OCI-LY1 (cell line): Measurements from ENCODE around the gene MAP3K1.
A peak's percentile ranks its signal among the peaks of the same experiment; 100 is the strongest.

ENCODE experiments used
- H2AFZ ChIP-seq: fragments of 200-600 bp; sonication (generic), shearing (Covaris generic); 2 replicates; pipeline ENCODE4 v1.6.0; 2014; ENCODE audit warnings: antibody characterized with exemption, mild to moderate bottlenecking, low read length
- H3F3A ChIP-seq: fragments of 200-600 bp; sonication (generic), shearing (Covaris generic); 2 replicates; pipeline ENCODE4 v1.6.0; 2014; ENCODE audit warnings: mild to moderate bottlenecking, antibody characterized with exemption, low read length, moderate library complexity; ENCODE audit not compliant: insufficient read depth
- H3K27ac ChIP-seq: fragments of 200-600 bp; sonication (generic); 2 replicates; pipeline ENCODE4 v1.5.1; 2014; ENCODE audit warnings: low read length, mixed run types, mild to moderate bottlenecking, low read depth; ENCODE audit not compliant: poor library complexity, severe bottlenecking
- H3K27me3 ChIP-seq: fragments of 200-600 bp; sonication (generic); 2 replicates; pipeline ENCODE4 v1.6.0; 2014; ENCODE audit warnings: antibody characterized with exemption, mild to moderate bottlenecking, low read length, moderate library complexity; ENCODE audit not compliant: insufficient read depth
- H3K36me3 ChIP-seq: fragments of 200-600 bp; sonication (generic); 2 replicates; pipeline ENCODE4 v1.6.1; 2014; ENCODE audit warnings: mild to moderate bottlenecking, antibody characterized with exemption, low read length, moderate library complexity, mixed read lengths; ENCODE audit not compliant: insufficient read depth
- H3K4me1 ChIP-seq: fragments of 200-600 bp; sonication (generic); 2 replicates; pipeline ENCODE4 v1.5.1; 2014; ENCODE audit warnings: mild to moderate bottlenecking, low read length, moderate library complexity; ENCODE audit not compliant: insufficient read depth, severe bottlenecking
- H3K4me2 ChIP-seq: fragments of 200-600 bp; sonication (generic), shearing (Covaris generic); 2 replicates; pipeline ENCODE4 v1.6.1; 2014; ENCODE audit warnings: low read length
- H3K4me3 ChIP-seq: fragments of 200-600 bp; sonication (generic); 2 replicates; pipeline ENCODE4 v1.5.1; 2014; ENCODE audit warnings: low read length, low read depth, mild to moderate bottlenecking, mixed read lengths; ENCODE audit not compliant: poor library complexity, severe bottlenecking
- H3K79me2 ChIP-seq: fragments of 200-600 bp; shearing (Covaris generic); 2 replicates; pipeline ENCODE4 v1.6.1; 2016; ENCODE audit warnings: mixed run types, low read length, mixed read lengths; ENCODE audit not compliant: insufficient read depth
- H3K9ac ChIP-seq: fragments of 200-600 bp; sonication (generic), shearing (Covaris generic); 2 replicates; pipeline ENCODE4 v1.6.1; 2014; ENCODE audit warnings: mild to moderate bottlenecking, low read length, mixed read lengths
- H3K9me2 ChIP-seq: fragments of 200-600 bp; sonication (generic), shearing (Covaris generic); 2 replicates; pipeline ENCODE4 v1.6.1; 2014; ENCODE audit warnings: low read depth, mild to moderate bottlenecking, low read length, mixed read lengths
- H3K9me3 ChIP-seq: fragments of 200-600 bp; shearing (Covaris generic); 2 replicates; pipeline ENCODE4 v1.6.1; 2014; ENCODE audit warnings: low read length, mixed read lengths
- H4K20me1 ChIP-seq: fragments of 200-600 bp; sonication (generic), shearing (Covaris generic); 2 replicates; pipeline ENCODE4 v1.6.0; 2016; ENCODE audit warnings: mild to moderate bottlenecking, low read length; ENCODE audit not compliant: insufficient read depth
- EZH2 ChIP-seq: fragments of 200-600 bp; sonication (generic), shearing (Covaris generic); IDR thresholded peaks from 2 replicates; pipeline ENCODE4 v1.8.0; 2017; ENCODE audit warnings: borderline replicate concordance, mixed run types, mild to moderate bottlenecking, antibody characterized with exemption, low read length, moderate library complexity, mixed read lengths
- TF ChIP-seq, protein P1 (sequence below): fragments of 200-600 bp; sonication (generic), shearing (Covaris generic); IDR thresholded peaks from 2 replicates; pipeline ENCODE4 v1.5.1; 2017; ENCODE audit warnings: mild to moderate bottlenecking, antibody characterized with exemption, low read length, moderate library complexity, mixed read lengths

MAP3K1 gene

GRCh38 chr5:56808211-56808610 is 7.1 kb upstream of the MAP3K1 start:
- Histone ChIP-seq H3K36me3 (no peaks in the 10 kb centered on the region), H3K9me3 (no peaks in the 10 kb centered on the region), H3K9me2 (no peaks in the 10 kb centered on the region), H4K20me1 (no peaks in the 10 kb centered on the region), H3K79me2 (no peaks in the 10 kb centered on the region), H3K4me1 (peaks cover 20% of the 10 kb centered on the region), H2AFZ (no peak overlapping the region), H3K27me3 (no peaks in the 10 kb centered on the region), H3F3A (no peaks in the 10 kb centered on the region), H3K4me2 (no peak overlapping the region), H3K27ac (no peak overlapping the region), H3K9ac (no peak overlapping the region), H3K4me3 (no peak overlapping the region)
- TF ChIP-seq, protein P1, sequence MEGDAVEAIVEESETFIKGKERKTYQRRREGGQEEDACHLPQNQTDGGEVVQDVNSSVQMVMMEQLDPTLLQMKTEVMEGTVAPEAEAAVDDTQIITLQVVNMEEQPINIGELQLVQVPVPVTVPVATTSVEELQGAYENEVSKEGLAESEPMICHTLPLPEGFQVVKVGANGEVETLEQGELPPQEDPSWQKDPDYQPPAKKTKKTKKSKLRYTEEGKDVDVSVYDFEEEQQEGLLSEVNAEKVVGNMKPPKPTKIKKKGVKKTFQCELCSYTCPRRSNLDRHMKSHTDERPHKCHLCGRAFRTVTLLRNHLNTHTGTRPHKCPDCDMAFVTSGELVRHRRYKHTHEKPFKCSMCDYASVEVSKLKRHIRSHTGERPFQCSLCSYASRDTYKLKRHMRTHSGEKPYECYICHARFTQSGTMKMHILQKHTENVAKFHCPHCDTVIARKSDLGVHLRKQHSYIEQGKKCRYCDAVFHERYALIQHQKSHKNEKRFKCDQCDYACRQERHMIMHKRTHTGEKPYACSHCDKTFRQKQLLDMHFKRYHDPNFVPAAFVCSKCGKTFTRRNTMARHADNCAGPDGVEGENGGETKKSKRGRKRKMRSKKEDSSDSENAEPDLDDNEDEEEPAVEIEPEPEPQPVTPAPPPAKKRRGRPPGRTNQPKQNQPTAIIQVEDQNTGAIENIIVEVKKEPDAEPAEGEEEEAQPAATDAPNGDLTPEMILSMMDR = no peak
- TF ChIP-seq EZH2 = no peak

DNA sequence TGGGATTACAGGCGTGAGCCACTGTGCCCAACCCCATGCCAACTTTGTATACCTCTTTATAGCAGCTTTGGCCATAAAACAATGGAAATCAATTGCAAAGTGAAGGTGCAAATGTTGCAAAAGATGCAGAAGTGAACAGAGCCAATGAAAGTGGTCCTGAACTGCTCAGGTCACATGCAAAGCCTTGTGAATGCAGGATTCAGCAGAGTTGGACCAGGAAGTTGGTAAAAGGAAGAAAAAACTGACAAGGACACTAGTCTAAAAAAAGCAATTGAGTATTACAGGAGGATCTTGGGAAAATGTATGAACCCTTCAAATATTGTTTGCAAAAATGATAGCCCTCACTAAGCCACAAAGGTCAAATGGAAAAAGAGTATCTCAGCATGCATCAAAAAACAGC is 4.5 kb upstream of the MAP3K1 start:
- Histone ChIP-seq H3K27me3 (no peaks in the 10 kb centered on the region), H3K36me3 (no peaks in the 10 kb centered on the region), H3F3A (no peaks in the 10 kb centered on the region), H3K27ac (no peak overlapping the region), H4K20me1 (no peaks in the 10 kb centered on the region), H3K4me1 (peaks cover 35% of the 10 kb centered on the region), H3K9me3 (no peaks in the 10 kb centered on the region), H2AFZ (no peak overlapping the region), H3K79me2 (no peaks in the 10 kb centered on the region), H3K4me2 (no peak overlapping the region), H3K4me3 (no peak overlapping the region), H3K9ac (no peak overlapping the region), H3K9me2 (no peaks in the 10 kb centered on the region)
- TF ChIP-seq EZH2 = no peak
- TF ChIP-seq, protein P1 = no peak

DNA sequence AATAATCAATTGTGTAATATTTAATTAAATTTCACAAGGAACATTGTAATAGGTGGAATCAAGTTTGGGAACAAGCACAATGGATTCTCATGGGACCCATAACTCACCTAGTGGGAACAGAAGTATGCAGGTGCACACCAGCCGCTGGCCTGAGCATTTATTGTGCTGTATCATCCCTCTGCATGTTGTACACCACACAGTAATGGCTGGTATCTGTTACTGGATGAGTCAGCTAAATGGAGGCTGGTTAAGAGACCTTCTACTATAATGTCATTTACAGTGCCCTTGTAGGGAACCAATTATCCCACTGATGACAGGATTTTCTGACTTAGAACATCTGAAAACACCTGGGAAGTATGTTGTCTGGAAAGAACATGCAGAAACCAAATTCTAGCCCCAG is 3.2 kb upstream of the MAP3K1 start:
- H3K36me3 ChIP-seq = no peaks in the 10 kb centered on the region
- H3K4me1 ChIP-seq = peaks cover 35% of the 10 kb centered on the region
- TF ChIP-seq EZH2 = no peak
- TF ChIP-seq, protein P1 = no peak
- no peak overlapping the region for H3K4me3 ChIP-seq
- H3F3A ChIP-seq = no peaks in the 10 kb centered on the region
- H3K9me2 ChIP-seq = no peaks in the 10 kb centered on the region
- no peaks in the 10 kb centered on the region for H3K9me3 ChIP-seq
- H3K79me2 ChIP-seq = peaks cover 12% of the 10 kb centered on the region
- H3K27me3 ChIP-seq = no peaks in the 10 kb centered on the region
- H3K27ac ChIP-seq = peak overlapping the region; percentile 84
- H2AFZ ChIP-seq = no peak overlapping the region
- H3K4me2 ChIP-seq = no peak overlapping the region
- no peak overlapping the region for H3K9ac ChIP-seq
- H4K20me1 ChIP-seq = no peaks in the 10 kb centered on the region
